CD4-positive, alpha-beta T cell treated with Interleukin-12 subunit alpha and Interleukin-12 subunit beta, for 1 hour (primary cell): ENCODE measurements around the gene NFIA.

Experiments
- DNase-seq: peaks from one replicate; pipeline ENCODE4 v3.0.0-alpha.2; 2020

Gene NFIA

DNA sequence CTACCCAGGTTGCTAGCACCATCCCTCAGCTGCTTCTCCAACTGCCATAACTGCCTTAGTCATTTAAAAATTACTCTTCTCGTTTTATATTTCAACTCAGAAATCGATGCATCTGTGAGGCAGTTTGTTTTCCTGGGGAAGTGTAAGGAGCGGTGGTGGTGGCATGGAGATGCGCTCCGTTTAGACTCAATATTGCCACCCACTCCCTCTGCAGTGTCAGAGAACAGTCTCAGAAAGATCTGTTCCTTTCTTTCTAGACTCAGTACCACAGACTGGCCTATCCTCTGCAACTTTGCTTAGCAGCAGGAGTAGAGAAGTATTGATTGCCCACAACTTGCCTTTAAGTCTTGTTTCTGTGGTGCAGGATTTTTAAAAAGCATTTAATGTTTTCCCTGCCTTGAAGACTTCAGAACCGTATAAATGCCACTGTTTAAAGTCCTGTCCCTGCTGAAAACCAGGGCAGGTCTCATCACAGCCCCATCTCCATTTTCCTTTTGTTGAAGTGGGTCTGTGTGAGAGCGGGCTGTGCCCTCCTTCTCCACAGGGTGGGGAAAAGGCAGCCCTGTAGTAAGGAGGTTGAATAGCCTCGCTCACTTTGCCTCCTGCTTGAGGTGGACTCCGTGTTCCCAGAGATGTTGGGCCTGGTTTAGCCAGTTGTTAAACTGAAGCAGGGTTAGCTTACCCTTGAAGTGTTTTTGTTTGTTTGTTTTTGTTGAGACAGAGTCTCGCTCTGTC lies 105.2 kb downstream of the NFIA start:
- no peak for DNase-seq

DNA sequence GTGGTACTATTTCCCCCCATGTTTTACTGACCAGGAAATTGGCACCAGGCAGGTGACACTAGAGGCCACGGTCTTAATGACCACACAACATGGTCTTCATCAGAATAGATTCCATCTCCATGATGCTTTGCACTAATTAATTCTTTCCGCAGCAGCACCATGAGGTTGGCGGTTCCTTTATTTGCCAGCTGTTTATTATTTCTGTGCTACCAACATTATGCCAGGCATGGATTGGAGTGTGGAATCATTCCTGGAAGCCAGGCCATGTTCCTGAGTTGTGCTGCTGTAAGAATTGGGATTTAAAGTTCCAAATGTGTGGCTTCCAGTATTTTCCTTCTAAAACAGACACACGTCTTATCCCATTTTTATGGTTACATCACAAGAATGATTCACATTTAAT lies 107.8 kb downstream of the NFIA start:
- no peak for DNase-seq

DNA sequence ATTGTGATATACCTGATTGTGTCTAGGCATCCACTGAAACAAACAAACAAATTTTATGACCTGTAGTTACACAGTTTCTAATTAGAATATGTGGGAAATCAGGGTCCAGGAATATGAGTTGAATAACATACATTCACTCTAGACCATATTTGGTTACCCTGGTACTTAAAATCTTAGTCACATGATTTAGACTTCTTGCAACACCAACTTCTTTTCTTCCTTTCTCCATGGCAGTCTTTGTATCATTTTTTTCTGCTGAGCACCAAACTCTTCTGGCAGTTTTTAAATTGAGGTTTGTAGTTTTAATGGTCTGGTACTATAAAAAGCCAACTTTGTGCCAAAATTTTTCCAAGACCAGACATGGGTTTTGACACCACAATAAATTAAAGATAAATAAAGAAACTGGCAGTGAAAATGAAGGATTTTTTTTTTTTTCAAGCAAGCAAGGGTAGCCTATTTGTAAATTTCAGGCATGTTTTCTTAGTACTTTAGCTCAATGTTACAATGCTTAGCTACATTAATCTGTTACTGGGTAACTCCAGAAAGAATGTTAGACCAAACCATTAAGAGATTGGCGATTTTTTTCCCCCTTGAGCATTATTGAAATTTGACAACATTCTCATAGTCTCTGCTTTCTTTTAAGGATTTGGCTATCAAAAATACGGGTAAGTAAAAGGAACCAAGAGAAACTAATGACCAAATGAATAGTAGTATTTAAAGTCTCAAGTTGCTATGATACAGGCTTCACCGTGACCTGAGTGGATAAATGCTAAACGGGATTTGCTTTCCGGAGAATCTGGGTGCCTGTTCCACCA lies 108.5 kb downstream of the NFIA start:
- no peak for DNase-seq

- DNase-seq: no peak
These were observed 109.0 kb downstream of the NFIA start for GRCh38 chr1:61191433-61191720.

DNA sequence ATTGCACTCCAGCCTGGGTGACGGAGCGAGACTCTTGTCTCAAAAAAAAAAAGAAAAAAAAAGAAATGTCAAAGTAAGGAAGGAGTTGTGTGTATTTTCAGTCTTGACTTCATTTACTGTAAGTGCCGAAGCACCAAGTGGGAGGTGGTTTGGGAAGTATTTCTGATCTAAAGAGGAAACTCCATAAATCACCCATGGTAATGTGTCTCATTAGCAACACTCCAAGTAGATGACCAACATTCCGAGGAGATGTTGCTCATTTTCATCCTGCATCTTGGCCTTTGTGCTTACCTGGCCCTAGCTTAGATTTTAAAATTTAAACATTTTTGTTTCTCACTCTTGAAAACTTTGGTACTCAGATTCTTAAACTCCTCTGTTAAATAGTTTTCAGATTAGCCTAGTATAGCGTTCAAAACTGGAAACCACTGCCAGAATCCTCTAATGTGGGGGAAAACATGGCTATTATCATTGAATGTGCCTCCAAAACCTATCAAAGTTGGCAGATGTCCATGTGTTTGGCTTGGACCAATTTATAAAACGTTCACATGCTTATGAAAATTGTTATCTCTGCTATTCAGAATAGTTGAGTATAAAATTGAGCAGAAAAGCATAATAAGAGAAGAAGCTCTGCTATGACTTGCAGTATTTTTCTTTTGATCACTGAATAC lies 110.4 kb downstream of the NFIA start:
- no peak for DNase-seq

GRCh38 chr1:61193808-61194207 lies 111.4 kb downstream of the NFIA start:
- DNase-seq: no peak

DNA sequence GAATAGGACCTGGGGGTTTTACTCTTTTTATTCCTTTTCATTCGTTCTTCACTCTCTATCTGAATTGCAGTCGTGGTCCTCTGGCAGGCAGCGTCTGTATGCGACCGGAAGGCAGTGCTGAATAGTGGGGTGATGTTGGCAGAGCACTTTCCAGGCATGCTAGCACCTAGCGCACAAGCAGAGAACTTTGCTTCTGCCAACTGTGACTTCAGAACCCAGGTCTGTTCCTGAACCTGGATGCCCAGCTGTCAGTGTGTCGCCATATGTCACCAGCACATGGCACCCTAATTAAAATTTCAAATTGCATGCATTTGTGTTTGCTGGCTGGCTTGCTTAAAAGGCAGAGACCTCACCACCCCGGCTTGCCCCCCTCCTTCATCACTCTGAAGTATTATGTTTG lies 116.2 kb downstream of the NFIA start:
- DNase-seq: no peak

DNA sequence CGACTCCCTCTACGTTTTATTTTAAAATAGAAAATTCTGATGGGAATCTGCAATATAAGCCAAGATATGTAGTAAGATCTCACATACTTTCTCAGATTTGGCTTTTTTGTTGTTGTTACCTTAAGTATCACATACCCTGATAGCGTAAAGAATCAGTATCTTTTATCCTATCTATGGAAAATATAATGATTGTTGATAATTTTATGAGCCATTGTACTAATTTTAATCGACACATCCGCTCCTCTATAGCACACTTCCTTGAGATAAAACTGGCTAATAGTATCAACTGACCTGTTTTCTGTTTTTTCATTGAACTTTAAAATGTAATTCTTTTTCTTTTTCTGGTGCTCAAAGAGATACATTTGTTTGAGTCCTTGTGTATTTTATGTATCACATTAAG lies 118.7 kb downstream of the NFIA start:
- no peak for DNase-seq

DNA sequence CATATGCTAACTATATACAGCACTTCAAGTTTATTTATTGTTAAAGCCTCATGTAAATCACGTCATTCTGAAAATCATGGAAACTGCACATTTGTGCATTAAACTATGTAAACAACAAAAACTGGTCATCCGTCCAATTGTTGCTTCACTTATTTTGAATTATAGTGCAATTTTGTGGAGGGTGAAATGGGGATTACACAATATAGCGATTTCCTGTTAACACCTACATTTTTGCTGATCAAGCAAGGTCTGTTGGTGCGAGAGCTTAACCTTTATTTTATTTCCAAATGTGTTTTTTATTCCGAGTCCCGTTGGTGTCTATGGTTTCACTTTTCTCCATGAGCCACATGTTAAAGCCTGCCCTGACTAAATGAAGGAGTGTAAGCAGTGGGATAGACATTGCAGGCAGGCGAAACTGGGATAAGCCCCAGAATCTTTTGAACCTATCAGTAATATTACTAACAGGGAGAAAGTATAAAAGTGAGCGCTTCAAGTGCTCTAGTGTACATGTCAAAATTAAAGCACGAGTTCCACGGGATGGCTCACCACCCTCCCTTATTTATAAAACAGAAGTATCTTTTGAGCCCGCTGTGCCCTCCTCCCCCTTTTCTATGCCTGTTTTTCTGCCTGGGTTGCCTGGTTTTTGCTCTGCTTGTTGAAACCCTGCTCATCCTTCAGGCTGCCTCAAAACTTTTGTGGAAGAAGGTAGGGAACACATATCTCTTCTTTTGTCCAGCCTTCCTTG lies 120.7 kb downstream of the NFIA start:
- no peak for DNase-seq

GRCh38 chr1:61204528-61204927 lies 122.2 kb downstream of the NFIA start:
- no peak for DNase-seq

DNA sequence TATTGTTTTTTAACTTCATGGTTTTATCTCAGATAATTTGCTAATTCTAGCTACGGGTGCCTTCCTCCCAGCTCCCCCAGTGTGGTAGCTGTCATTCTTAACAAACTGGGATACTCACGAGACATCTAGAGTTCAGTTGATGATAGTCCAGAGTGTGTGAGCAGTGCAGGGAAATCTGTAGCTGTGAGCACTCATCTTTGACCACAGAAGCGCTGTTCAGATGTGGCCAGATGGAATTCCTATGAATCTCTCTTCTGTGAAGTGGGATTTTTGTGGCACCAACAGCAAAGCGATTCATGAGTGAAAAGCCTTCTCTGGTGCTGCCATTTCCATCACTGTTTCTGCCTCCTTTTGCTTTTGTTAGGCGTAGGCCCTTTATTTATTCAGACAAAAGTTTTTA lies 125.1 kb downstream of the NFIA start:
- DNase-seq: no peak

- no peak for DNase-seq
These were observed 125.8 kb downstream of the NFIA start for GRCh38 chr1:61208172-61208571.

DNA sequence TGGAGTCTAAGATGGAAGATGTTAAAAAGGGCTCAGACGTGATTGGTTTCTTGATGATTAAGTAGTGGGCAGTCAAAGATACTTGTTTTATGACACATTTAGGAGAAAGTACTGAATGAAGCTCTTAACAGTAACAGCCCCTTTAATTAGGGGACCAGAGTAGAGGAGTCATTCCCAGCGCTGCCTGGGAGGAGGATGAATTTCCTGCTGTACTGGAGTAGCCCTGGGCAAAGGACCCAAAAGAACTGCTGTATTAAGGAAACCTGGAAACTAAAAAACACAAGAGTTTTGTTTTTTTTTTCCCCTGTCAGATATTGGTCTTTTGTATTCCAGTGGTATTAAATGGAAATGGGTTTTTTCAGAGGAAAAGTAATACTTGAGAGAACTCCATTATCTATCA lies 126.5 kb downstream of the NFIA start:
- no peak for DNase-seq

GRCh38 chr1:61210435-61211154 lies 128.2 kb downstream of the NFIA start:
- DNase-seq: peak; percentile 9

DNA sequence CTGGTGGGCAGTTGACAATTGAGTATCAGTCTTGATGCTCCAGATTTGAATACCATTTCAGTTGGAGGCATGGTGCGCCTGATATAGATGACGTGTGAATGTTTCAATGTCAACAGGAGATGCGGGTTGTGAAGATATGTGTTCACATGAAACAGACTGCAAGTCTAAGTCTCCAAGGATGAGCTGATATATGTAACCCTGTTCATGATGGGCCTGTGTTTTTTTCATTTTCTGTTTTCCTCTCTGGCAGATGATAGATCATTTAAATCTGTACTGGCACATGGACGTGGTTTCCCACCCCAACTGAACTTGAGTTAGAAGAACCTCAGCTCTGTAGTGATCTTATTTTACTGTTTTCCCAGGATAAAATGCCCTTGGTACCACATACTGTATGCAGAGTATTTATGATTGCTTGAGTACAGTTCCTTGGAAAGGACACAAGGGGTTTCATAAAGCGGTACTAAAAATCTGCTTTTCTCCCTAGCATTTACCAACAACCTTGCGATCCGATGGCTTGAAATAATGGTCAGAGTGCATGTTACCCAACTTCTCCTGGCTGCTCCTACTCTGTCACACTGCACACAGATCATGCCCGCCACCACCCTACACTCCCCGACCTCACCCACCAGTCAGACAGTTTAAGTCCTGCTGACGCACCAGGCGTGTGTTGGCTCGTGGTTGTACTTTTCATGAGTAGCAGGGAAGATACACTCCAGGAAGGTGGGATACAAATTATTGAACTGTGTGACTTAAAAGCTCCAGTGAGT lies 131.1 kb downstream of the NFIA start:
- no peak for DNase-seq

DNA sequence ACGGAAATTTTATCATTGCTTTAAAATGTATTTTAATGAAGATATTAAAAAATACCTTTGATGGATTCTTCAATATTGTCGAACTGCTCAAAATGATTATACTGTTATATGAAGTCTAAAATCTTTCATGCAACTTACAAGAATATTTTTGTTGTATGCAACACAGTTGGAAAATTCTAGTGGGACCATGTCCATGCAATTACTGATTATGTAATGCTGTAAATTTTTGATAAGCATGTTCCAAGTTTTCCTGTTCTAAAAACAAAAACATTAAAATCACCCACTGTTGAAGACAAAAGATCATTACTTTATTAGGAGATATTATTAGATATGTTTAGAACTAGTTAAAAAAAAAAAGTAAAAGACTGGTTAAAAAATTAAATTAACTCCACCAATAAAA lies 132.8 kb downstream of the NFIA start:
- no peak for DNase-seq

DNA sequence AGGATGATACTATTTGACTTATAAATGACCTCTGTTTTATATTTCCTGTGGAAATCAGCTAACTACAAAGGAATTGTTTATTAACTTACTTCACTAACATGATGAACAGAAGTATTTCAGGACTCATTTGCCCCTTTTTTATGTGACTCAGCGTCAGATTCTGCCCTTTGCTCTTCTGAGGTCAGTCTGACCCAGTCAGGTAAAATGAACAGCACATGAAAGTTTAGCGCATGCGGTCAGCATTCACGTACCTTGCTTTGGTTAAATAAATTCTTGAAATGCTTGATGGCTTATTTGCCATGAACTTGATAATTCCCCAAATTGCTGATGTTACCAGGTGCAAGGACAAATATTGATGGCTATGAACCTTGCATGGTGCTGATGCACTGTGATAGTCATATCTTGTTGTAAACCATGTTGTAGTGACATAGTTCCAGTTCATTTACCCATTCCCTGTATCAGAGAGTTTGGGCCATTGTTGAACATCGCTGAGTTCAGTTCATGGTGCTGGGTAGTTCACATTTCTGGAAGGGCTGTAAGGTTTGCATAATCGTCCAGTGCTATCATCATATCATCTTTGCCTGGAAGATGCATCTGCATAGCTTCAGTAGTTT lies 133.4 kb downstream of the NFIA start:
- no peak for DNase-seq

- no peak for DNase-seq
These were observed 138.2 kb downstream of the NFIA start for GRCh38 chr1:61220536-61220935.

DNA sequence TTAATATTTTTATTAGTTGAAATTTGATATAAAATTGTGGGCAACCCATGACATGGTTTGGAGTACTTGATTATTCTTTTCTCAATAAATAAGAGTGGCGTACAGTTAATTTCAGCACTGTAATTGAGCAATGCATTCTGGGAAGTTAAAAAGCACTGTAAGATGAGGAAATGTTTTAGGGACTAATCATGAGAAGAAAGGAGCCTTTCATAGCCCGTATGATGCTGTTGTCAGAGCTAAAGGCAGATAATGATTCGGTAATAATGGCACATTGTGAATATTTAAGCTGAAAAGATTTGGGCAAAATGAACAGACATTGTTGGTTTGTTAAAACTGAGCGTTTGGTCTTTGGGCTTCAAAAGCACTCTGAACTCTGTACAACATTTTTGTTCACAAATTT lies 139.3 kb downstream of the NFIA start:
- DNase-seq: no peak

DNA sequence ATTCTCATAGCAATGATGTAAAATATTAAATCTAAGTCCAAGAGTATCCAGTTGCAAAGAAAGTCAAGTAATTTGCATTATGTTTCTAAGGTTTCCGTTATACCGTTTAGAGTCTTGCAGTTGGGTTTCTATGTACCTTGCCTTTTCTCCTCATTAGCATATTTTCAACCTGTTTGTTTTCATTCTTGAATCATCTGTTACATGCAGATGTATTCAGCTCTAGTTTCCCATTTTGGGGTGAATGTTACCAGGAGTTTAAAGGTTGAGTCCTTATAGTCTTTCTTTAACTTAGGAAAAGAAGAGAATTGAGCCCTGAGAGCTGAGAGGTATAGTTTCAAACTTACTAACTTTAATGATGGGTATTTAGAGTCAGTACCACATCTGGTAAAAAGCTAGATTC lies 139.9 kb downstream of the NFIA start:
- no peak for DNase-seq

- no peak for DNase-seq
These were observed 140.8 kb downstream of the NFIA start for GRCh38 chr1:61223140-61223539.

GRCh38 chr1:61224609-61225008 lies 142.2 kb downstream of the NFIA start:
- DNase-seq: no peak
